ENCODE results near the gene RXRA. TPM values are rescaled to one million over a fixed set of nuclear protein-coding genes. Genes with fewer than 3 reads are reported as not detected.
"Not testable (repeated sequence)": the region's sequence is repeated elsewhere in the genome, so short reads cannot be mapped to it uniquely, and the experiment has no call there.

The RXRA gene
- total and polyA plus RNA-seq, 4 experiments from 2014 or later = 1.0 to 11.9 (median 6.4) TPM

DNA sequence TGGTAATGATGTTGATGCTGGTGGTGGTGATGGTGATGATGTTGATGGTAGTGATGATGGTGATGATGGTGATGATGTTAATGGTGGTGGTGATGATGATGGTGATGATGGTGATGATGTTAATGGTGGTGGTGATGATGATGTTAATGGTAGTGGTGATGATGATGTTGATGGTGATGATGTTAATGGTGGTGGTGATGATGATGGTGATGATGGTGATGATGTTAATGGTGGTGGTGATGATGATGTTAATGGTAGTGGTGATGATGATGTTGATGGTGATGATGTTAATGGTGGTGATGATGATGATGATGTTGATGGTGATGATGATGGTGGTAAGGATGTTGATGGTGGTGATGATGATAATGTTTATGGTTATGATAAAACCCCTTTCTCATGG is 20.2 kb upstream of the RXRA start:
- H3K9me3 ChIP-seq (ENCODE audit: control insufficient read depth in 1 of 2, low read length in 2 of 2); H3K9me3 Mint-ChIP-seq; H3K4me3 Mint-ChIP-seq; H3K4me1 ChIP-seq (ENCODE audit: insufficient read depth, low read length); CTCF ChIA-PET (ENCODE audit: partially characterized antibody); intact Hi-C loops (cut with micrococcal nuclease); H3K27ac ChIP-seq (ENCODE audit: low read depth, low read length); H3K27me3 Mint-ChIP-seq; H3K36me3 Mint-ChIP-seq; DNase-seq; H3K4me3 ChIP-seq (ENCODE audit: low read length in 2 of 2); H3K36me3 ChIP-seq (ENCODE audit: insufficient read depth, low read length); H3K27me3 ChIP-seq (ENCODE audit: insufficient read depth, low read length); POLR2A ChIA-PET (ENCODE audit: partially characterized antibody); H3K27ac Mint-ChIP-seq: not testable (repeated sequence)
- peaks cover 8 to 10% (median 9%) of the 10 kb centered on the region in 4 donors for H3K4me1 Mint-ChIP-seq

DNA sequence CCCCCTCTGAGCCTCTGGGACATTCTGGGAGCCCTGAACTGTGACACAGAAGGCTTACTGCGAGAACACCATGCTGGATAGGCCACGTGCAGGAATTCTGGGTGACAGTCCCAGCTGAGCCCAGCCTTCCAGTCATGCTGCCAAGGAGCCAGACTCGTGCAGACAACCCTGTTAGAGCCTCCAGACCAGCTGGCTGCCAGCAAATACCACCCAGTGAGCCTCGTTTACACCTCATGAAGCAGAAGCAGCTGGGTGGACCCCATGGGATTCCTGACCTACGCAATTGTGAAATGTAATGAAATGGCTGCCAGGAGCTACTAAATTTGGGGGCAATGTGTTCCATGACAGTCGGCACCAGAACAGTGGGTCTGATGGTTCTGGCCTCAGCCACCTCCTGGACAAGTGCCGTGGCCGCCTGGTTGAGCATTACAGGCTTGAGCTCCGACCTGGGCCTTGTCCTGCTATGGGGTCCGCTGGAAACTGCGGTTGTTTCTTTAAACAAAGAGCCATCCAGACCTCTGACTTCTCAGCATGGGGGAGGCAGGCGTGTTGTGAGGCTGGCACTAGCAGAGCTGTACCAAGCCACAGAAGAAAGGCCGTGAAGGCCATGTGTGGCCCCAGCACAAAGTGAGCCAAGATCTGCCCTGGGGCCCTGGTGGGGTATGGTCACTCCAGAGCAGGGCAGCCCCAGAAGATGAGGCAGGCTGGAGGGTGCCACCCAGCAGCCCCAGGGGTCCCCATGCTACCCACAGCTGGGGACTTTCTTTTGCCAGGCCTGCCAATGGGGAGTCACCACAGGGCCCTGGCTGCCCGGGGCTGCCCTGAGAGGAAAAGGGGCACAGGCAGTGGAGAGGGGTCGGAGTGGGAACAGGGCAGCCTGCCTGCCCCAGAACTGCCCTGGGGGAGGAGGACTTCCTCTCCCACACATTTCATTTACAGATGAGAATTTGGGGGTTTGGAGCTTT is 19.3 kb upstream of the RXRA start:
- peaks cover 0 to 2% (median 0%) of the 10 kb centered on the region in 8 donors for H3K9me3 Mint-ChIP-seq
- no peak overlapping the region for H3K4me3 Mint-ChIP-seq
- Histone ChIP-seq H3K4me3 (ENCODE audit: low read length in 2 of 2) (no peak overlapping the region), H3K36me3 (ENCODE audit: insufficient read depth, low read length) (no peaks in the 10 kb centered on the region), H3K9me3 (ENCODE audit: control insufficient read depth in 1 of 2, low read length in 2 of 2) (no peaks in the 10 kb centered on the region), H3K4me1 (ENCODE audit: insufficient read depth, low read length) (peaks cover under 1% of the 10 kb centered on the region), H3K27me3 (ENCODE audit: insufficient read depth, low read length) (no peaks in the 10 kb centered on the region), H3K27ac (ENCODE audit: low read depth, low read length) (no peak overlapping the region)
- ChIA-PET POLR2A (ENCODE audit: partially characterized antibody) (no interaction called here), CTCF (ENCODE audit: partially characterized antibody) (no interaction called here)
- H3K4me1 Mint-ChIP-seq = peaks cover under 1 to 6% (median 2%) of the 10 kb centered on the region in 4 donors
- no peaks in the 10 kb centered on the region for H3K27me3 Mint-ChIP-seq
- intact Hi-C loops (cut with micrococcal nuclease) = no loop called here
- no peak for DNase-seq
- no peak overlapping the region for H3K27ac Mint-ChIP-seq
- no peaks in the 10 kb centered on the region for H3K36me3 Mint-ChIP-seq

DNA sequence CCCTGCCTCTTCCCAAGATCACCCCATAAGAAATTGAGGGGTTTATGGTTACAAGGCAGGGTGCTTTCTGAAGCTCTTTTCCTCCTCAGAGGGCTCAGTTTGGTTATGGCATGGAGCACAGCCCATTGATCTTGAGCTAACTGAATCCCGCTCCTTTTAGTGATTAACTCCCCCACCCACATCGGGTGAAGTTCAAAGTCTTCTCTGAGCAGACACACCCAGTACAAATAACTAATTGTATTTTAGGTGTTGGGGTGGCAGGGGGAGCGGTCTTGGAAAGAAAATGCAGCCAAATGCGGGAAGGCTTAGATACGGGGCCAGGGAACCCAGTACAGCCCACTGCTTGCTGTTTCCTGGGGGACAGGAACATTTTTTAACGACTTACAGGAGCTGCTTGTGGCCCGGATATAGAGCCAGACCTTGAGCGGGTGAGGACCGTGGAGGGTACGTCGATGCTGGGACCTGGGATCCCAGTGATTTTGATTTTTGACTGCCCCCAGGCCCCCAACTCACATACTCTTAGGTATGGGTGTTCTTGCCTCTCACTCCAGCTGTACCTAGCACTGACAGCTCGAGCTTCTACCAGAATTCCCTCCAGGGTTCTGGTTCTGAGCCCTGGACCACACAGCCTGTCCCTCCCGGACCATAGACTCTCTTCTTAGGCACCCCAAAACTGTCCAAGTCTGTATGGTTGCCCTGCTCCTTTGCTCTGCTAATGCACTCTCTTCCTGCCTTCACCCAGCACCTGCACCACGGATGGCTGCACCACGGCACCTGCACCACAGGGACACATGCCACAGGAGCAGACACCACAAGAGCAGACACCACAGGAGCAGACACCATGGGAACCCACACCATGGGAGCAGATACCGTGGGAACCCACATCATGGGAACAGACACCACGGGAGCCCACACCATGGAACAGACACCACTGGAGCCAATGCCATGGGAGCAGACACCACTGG is 18.3 kb upstream of the RXRA start:
- Mint-ChIP-seq H3K36me3 (no peaks in the 10 kb centered on the region), H3K4me1 (peaks cover 0 to 2% (median 0%) of the 10 kb centered on the region in 4 donors), H3K27ac (peak overlapping the region in 1 of 7 donors; percentile 17), H3K9me3 (peaks cover 0 to 2% (median 0%) of the 10 kb centered on the region in 8 donors), H3K4me3 (no peak overlapping the region), H3K27me3 (peaks cover 1 to 2% of the 10 kb centered on the region in 2 donors)
- Histone ChIP-seq H3K27ac (ENCODE audit: low read depth, low read length) (no peak overlapping the region), H3K36me3 (ENCODE audit: insufficient read depth, low read length) (no peaks in the 10 kb centered on the region), H3K4me1 (ENCODE audit: insufficient read depth, low read length) (no peaks in the 10 kb centered on the region), H3K4me3 (ENCODE audit: low read length in 2 of 2) (no peak overlapping the region), H3K27me3 (ENCODE audit: insufficient read depth, low read length) (no peaks in the 10 kb centered on the region), H3K9me3 (ENCODE audit: control insufficient read depth in 1 of 2, low read length in 2 of 2) (no peaks in the 10 kb centered on the region)
- intact Hi-C loops (cut with micrococcal nuclease) = no loop called here
- CTCF ChIA-PET (ENCODE audit: partially characterized antibody) = no interaction called here
- POLR2A ChIA-PET (ENCODE audit: partially characterized antibody) = no interaction called here
- DNase-seq = no peak

DNA sequence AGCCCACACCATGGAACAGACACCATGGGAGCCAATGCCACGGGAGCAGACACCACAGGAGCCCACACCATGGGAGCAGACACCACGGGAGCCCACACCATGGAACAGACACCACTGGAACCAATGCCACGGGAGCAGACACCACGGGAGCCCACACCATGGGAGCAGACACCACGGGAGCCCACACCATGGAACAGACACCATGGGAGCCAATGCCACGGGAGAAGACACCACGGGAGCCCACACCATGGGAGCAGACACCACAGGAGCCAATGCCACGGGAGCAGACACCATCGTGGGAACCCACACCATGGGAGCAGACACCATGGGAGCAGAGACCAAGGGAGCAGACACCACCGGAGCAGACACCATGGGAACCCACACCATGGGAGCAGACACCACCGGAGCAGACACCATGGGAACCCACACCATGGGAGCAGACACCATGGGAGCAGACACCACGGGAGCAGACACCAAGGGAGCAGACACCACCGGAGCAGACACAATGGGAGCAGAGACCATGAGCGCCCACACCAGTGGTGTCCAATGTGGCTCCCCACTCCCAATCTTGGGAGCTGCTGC is 17.5 kb upstream of the RXRA start:
- POLR2A ChIA-PET (ENCODE audit: partially characterized antibody); H3K27ac ChIP-seq (ENCODE audit: low read depth, low read length); intact Hi-C loops (cut with micrococcal nuclease); H3K4me3 Mint-ChIP-seq; H3K4me1 ChIP-seq (ENCODE audit: insufficient read depth, low read length); DNase-seq; H3K4me1 Mint-ChIP-seq; H3K4me3 ChIP-seq (ENCODE audit: low read length in 2 of 2); H3K36me3 Mint-ChIP-seq; CTCF ChIA-PET (ENCODE audit: partially characterized antibody); H3K27me3 Mint-ChIP-seq; H3K27me3 ChIP-seq (ENCODE audit: insufficient read depth, low read length); H3K9me3 ChIP-seq (ENCODE audit: control insufficient read depth in 1 of 2, low read length in 2 of 2); H3K9me3 Mint-ChIP-seq; H3K36me3 ChIP-seq (ENCODE audit: insufficient read depth, low read length): not testable (repeated sequence)
- H3K27ac Mint-ChIP-seq = peak overlapping the region in 1 of 7 donors; percentile 37

DNA sequence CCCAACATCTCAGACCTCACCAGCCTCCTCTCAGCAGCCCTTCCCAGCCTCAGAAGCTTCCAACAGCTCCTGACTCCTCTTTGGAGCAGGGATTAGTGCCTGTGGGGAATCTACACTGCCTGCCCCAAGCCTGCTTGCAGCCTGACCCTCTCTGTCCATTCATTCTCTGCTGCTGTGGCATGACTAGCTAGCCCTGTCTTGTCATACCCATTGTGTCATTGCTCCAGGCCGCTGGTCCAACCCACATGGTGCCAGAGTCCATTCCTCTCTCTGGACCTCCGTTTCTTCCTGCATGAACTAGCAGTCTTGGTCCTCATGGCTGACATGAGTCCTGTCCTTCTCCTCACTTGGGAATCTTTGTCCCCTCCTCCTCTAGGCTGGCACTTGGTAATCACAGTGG is 12.8 kb upstream of the RXRA start:
- H3K4me3 ChIP-seq (ENCODE audit: low read length in 2 of 2) = no peak overlapping the region
- intact Hi-C loops (cut with micrococcal nuclease) = no loop called here
- Mint-ChIP-seq H3K27me3 (peaks cover 1 to 2% of the 10 kb centered on the region in 2 donors), H3K36me3 (no peaks in the 10 kb centered on the region), H3K4me1 (no peaks in the 10 kb centered on the region), H3K27ac (no peak overlapping the region), H3K4me3 (no peak overlapping the region), H3K9me3 (peaks cover 0 to 9% (median 0%) of the 10 kb centered on the region in 8 donors)
- H3K27ac ChIP-seq (ENCODE audit: low read depth, low read length) = no peak overlapping the region
- no peak for DNase-seq
- no peaks in the 10 kb centered on the region for H3K36me3 ChIP-seq (ENCODE audit: insufficient read depth, low read length)
- ChIA-PET POLR2A (ENCODE audit: partially characterized antibody) (no interaction called here), CTCF (ENCODE audit: partially characterized antibody) (no interaction called here)
- H3K4me1 ChIP-seq (ENCODE audit: insufficient read depth, low read length) = no peaks in the 10 kb centered on the region
- H3K27me3 ChIP-seq (ENCODE audit: insufficient read depth, low read length) = no peaks in the 10 kb centered on the region
- no peaks in the 10 kb centered on the region for H3K9me3 ChIP-seq (ENCODE audit: control insufficient read depth in 1 of 2, low read length in 2 of 2)

DNA sequence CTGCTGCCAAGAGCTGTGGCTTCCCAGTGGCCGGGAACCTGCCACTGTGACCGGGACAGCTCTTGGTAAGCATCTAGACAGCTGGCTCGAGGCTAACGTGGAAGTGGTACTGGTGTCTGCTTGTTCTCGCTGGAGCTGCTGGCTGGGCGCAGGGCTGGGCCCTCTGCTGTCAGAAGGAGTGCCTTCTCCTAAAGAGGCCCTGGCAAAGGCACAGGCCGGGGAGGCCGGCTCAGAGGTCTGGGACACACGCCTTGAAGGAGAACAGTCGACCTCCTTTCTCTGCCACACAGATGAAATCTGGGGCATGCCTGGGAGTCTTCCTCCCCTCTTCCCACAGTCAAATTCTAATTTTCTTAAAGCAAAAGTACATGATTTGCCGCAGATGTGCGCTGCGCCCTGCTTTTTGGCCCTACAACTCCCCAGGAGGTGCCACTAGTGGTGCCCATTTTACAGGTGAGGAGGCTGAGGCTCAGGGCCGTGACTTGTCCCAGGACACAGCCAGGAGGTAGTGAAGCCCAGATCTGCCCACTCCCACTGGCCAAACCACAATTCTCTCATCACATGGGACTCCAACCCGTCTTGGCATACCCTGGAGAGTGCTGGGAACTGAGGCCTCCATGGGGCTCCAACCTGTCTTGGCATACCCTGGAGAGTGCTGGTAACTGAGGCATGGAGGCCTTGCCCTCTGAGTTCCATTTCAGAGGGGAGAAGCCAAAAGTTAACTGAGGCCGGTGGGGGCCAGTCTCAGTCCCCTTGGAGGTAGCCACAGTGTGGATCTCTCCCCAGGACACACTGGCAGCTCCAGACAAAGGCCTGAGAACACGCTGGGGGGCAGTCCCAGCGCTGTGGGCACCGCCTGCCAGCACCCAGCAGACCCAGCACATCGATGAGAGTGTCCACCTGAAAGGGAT is 12.0 kb upstream of the RXRA start:
- no peak for DNase-seq
- POLR2A ChIA-PET (ENCODE audit: partially characterized antibody) = interaction anchor here (1.0 kb wide), 1 partner anchor 11 kb away, joined by 3 read pairs; no protein-coding TSS in a partner anchor
- H3K4me3 Mint-ChIP-seq = no peak overlapping the region

More for the DNA sequence above, 12.0 kb upstream of the RXRA start:
- intact Hi-C loops (cut with micrococcal nuclease) = no loop called here
- Histone ChIP-seq H3K9me3 (ENCODE audit: control insufficient read depth in 1 of 2, low read length in 2 of 2) (no peaks in the 10 kb centered on the region), H3K4me3 (ENCODE audit: low read length in 2 of 2) (no peak overlapping the region), H3K36me3 (ENCODE audit: insufficient read depth, low read length) (no peaks in the 10 kb centered on the region), H3K4me1 (ENCODE audit: insufficient read depth, low read length) (no peaks in the 10 kb centered on the region), H3K27ac (ENCODE audit: low read depth, low read length) (no peak overlapping the region), H3K27me3 (ENCODE audit: insufficient read depth, low read length) (no peaks in the 10 kb centered on the region)
- H3K9me3 Mint-ChIP-seq = peaks cover 0 to 9% (median 0%) of the 10 kb centered on the region in 8 donors
- H3K4me1 Mint-ChIP-seq = peaks cover 0 to 2% (median 0%) of the 10 kb centered on the region in 4 donors
- CTCF ChIA-PET (ENCODE audit: partially characterized antibody) = no interaction called here
- no peaks in the 10 kb centered on the region for H3K36me3 Mint-ChIP-seq
- peaks cover 1 to 2% of the 10 kb centered on the region in 2 donors for H3K27me3 Mint-ChIP-seq
- no peak overlapping the region for H3K27ac Mint-ChIP-seq
